Measurements from ENCODE around the gene LYSMD2. TPM values are rescaled to one million over a fixed set of nuclear protein-coding genes. Genes with fewer than 3 reads are reported as not detected.
A peak's percentile ranks its signal among the peaks of the same experiment; 100 is the strongest.

Gene LYSMD2
- total and polyA plus RNA-seq, 9 donors: 5.9 to 8.1 (median 6.8) TPM

DNA sequence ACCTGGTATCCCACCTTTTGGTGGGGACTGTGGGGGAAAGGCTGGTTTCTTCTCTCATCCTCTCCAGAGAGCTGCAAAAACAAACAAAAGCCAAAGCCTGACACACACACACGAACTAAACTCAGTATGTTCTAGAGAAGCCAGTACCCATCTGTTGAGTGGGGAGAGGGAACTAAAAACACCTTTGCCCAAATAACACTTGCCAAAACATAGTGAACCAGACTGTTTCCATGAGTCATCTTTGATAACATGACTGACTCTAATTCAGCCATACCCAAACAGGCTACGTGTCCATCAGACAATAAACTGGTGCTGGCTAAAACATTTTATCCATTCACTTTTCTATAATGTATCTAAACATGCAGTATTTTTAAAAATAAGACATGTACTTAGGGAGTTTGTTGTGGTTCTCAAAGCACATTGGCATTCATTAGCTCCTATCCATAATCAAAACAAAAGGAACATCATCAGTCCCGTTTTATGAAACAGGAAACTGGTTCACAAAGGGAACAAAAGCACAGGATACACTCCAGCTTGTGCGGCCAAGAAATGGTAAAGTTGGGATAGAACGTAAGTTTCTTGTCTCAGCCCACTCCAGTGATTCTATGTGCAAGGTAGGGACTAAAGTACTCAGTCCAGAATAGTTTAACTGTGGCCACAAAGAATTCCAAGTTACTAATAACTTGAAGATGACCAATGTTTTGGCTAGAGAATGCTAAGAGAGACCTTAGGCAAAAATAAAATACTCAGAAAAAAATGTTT, 16.1 kb downstream of the LYSMD2 start:
- no peak for DNase-seq
- Histone ChIP-seq H3K27me3 (ENCODE audit: control insufficient read depth, insufficient read depth, low read length) (no peaks in the 10 kb centered on the region), H3K27ac (ENCODE audit: low read length) (no peak overlapping the region), H3K36me3 (ENCODE audit: control insufficient read depth, insufficient read depth, low read length) (no peaks in the 10 kb centered on the region), H3K4me3 (ENCODE audit: low read length) (no peak overlapping the region), H3K9me3 (replicated peaks; ENCODE audit: control insufficient read depth, low read depth, low read length) (no peaks in the 10 kb centered on the region), H3K4me1 (ENCODE audit: control insufficient read depth, insufficient read depth, low read length) (peaks cover 2% of the 10 kb centered on the region)
- no CpG with 5 or more reads among the region's 5 CpGs for WGBS (ENCODE audit: insufficient coverage)

DNA sequence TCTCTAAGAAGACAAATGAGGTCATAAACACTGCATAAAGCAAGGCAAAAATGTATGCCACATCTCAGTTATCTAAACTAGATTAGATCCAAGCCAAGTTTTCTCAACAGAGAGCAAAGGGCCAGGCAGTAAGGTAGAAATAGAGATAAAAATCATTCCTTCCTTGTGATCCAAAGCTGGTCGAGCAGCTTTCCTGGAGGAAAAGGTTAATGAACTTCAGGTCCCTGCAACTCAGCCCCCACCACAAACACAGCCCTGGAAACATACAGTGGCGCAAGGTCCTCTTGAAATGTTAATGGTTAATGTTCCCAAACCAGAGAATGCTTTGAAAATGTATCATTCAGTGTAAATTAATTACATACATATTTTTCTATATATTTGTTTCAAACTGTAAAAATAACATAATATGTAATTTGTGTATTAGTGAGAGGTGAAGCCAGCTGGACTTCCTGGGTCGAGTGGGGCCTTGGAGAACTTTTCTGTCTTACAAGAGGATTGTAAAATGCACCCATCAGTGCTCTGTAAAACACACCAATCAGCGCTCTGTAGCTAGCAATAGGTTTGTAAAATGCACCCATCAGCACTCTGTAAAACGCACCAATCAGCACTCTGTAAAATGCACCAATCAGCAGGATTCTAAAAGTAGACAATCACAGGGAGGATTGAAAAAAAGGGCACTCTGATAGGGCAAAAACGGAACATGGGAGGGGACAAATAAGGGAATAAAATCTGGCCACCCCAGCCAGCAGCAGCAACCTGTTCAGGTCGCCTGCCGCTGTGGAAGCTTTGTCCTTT, 17.1 kb downstream of the LYSMD2 start:
- DNase-seq: no peak
- H3K4me1 ChIP-seq (ENCODE audit: control insufficient read depth, insufficient read depth, low read length): no peaks in the 10 kb centered on the region
- H3K9me3 ChIP-seq (replicated peaks; ENCODE audit: control insufficient read depth, low read depth, low read length): no peaks in the 10 kb centered on the region
- WGBS (ENCODE audit: insufficient coverage): 44% methylated on average over 2 of the region's 8 CpGs
- H3K27ac ChIP-seq (ENCODE audit: low read length): no peak overlapping the region
- H3K36me3 ChIP-seq (ENCODE audit: control insufficient read depth, insufficient read depth, low read length): no peaks in the 10 kb centered on the region
- no peaks in the 10 kb centered on the region for H3K27me3 ChIP-seq (ENCODE audit: control insufficient read depth, insufficient read depth, low read length)
- H3K4me3 ChIP-seq (ENCODE audit: low read length): no peak overlapping the region

- no peak overlapping the region for H3K27ac ChIP-seq (ENCODE audit: low read length)
- H3K27me3 ChIP-seq (ENCODE audit: control insufficient read depth, insufficient read depth, low read length): no peaks in the 10 kb centered on the region
- 30% methylated on average over 2 of the region's 3 CpGs for WGBS (ENCODE audit: insufficient coverage)
These were observed 18.7 kb downstream of the LYSMD2 start for GRCh38 chr15:51718746-51719145.

DNA sequence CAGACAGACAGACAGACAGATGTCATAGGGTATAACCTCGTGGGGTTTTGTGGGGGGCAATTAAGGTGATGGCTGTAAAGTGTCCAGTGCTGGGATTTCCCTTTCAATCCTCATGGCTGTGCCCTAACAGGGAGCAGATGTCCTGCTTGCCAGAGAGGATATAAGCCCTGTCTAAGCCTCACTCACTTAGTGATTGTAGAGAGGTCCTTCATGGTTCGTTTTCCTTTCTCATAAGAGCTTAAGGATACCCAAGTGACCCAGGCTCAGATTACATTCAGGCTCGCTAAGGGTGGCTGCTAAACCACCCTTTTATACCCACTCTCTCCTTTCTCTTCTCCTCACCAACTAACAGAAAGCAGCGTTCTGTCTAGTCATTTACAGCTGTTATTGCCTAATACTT, 19.2 kb downstream of the LYSMD2 start:
- H3K27me3 ChIP-seq (ENCODE audit: control insufficient read depth, insufficient read depth, low read length): no peaks in the 10 kb centered on the region
- no peak overlapping the region for H3K27ac ChIP-seq (ENCODE audit: low read length)
- no peaks in the 10 kb centered on the region for H3K36me3 ChIP-seq (ENCODE audit: control insufficient read depth, insufficient read depth, low read length)
- no peak for DNase-seq
- no peak overlapping the region for H3K4me3 ChIP-seq (ENCODE audit: low read length)
- H3K9me3 ChIP-seq (replicated peaks; ENCODE audit: control insufficient read depth, low read depth, low read length): no peaks in the 10 kb centered on the region
- no peaks in the 10 kb centered on the region for H3K4me1 ChIP-seq (ENCODE audit: control insufficient read depth, insufficient read depth, low read length)
- 33% methylated on average over 1 of the region's 4 CpGs for WGBS (ENCODE audit: insufficient coverage)

More at GRCh38 chr15:51718746-51719145, 18.7 kb downstream of the LYSMD2 start:
- DNase-seq: no peak
- no peak overlapping the region for H3K4me3 ChIP-seq (ENCODE audit: low read length)
- H3K36me3 ChIP-seq (ENCODE audit: control insufficient read depth, insufficient read depth, low read length): no peaks in the 10 kb centered on the region
- H3K9me3 ChIP-seq (replicated peaks; ENCODE audit: control insufficient read depth, low read depth, low read length): no peaks in the 10 kb centered on the region
- no peaks in the 10 kb centered on the region for H3K4me1 ChIP-seq (ENCODE audit: control insufficient read depth, insufficient read depth, low read length)

- 100% methylated on average over 1 of the region's 1 CpG for WGBS (ENCODE audit: insufficient coverage)
- Histone ChIP-seq H3K27me3 (ENCODE audit: control insufficient read depth, insufficient read depth, low read length) (no peaks in the 10 kb centered on the region), H3K4me1 (ENCODE audit: control insufficient read depth, insufficient read depth, low read length) (no peaks in the 10 kb centered on the region), H3K9me3 (replicated peaks; ENCODE audit: control insufficient read depth, low read depth, low read length) (no peaks in the 10 kb centered on the region), H3K27ac (ENCODE audit: low read length) (no peak overlapping the region), H3K4me3 (ENCODE audit: low read length) (no peak overlapping the region), H3K36me3 (ENCODE audit: control insufficient read depth, insufficient read depth, low read length) (no peaks in the 10 kb centered on the region)
- no peak for DNase-seq
These were observed 22.5 kb downstream of the LYSMD2 start for GRCh38 chr15:51714911-51715310.

DNA sequence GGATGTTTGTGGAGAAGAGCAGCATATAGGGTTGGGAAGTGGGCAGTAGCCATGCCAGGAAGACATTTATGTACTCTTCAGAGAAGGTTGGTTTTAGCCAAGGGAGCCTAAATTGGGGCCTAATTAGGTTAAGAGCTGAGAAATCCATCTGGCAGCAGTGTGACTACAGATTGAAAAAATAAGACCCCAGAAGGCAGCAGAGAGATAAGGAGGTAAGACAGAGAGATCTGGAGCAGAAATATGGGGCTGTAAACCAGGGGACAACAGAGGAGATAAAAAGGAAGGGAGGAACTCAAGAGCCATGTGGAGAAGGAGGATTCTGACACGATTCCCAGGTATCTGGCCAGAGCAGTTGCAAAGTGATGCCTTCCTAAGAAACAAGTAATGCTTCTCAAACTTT, 23.3 kb downstream of the LYSMD2 start:
- DNase-seq: no peak
- WGBS (ENCODE audit: insufficient coverage): 20% methylated on average over 1 of the region's 1 CpG

GRCh38 chr15:51709031-51709430, 28.4 kb downstream of the LYSMD2 start:
- DNase-seq: no peak
- peaks cover 5% of the 10 kb centered on the region for H3K4me1 ChIP-seq (ENCODE audit: control insufficient read depth, insufficient read depth, low read length)
- H3K9me3 ChIP-seq (replicated peaks; ENCODE audit: control insufficient read depth, low read depth, low read length): no peaks in the 10 kb centered on the region
- H3K27me3 ChIP-seq (ENCODE audit: control insufficient read depth, insufficient read depth, low read length): no peaks in the 10 kb centered on the region
- H3K27ac ChIP-seq (ENCODE audit: low read length): peak overlapping the region; percentile 84
- no peaks in the 10 kb centered on the region for H3K36me3 ChIP-seq (ENCODE audit: control insufficient read depth, insufficient read depth, low read length)
- H3K4me3 ChIP-seq (ENCODE audit: low read length): no peak overlapping the region
- no CpG with 5 or more reads among the region's 5 CpGs for WGBS (ENCODE audit: insufficient coverage)

More for the DNA sequence above, 23.3 kb downstream of the LYSMD2 start:
- Histone ChIP-seq H3K4me3 (ENCODE audit: low read length) (no peak overlapping the region), H3K36me3 (ENCODE audit: control insufficient read depth, insufficient read depth, low read length) (no peaks in the 10 kb centered on the region), H3K4me1 (ENCODE audit: control insufficient read depth, insufficient read depth, low read length) (no peaks in the 10 kb centered on the region), H3K27me3 (ENCODE audit: control insufficient read depth, insufficient read depth, low read length) (no peaks in the 10 kb centered on the region), H3K9me3 (replicated peaks; ENCODE audit: control insufficient read depth, low read depth, low read length) (no peaks in the 10 kb centered on the region), H3K27ac (ENCODE audit: low read length) (no peak overlapping the region)

DNA sequence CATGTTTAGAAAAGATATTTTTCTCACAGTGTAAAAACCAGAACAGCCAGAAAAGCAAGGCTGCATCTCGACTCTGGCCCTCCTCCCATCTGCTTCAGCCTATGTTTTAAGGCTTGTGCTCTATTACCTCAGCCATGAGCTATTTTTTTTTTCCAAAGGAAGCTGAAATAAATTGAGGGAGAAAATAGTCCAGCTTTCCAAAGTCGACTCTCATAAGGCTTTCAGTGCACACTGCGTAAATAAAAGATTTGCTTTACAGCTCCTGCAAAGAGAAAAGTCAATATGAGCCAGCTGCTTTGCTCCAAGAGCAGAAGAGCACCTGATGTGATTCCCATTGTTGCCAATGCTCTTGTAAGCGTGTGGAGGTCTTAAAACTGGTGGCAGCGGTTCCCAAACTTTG, 29.4 kb downstream of the LYSMD2 start:
- Histone ChIP-seq H3K27me3 (ENCODE audit: control insufficient read depth, insufficient read depth, low read length) (no peaks in the 10 kb centered on the region), H3K9me3 (replicated peaks; ENCODE audit: control insufficient read depth, low read depth, low read length) (no peaks in the 10 kb centered on the region), H3K4me1 (ENCODE audit: control insufficient read depth, insufficient read depth, low read length) (peaks cover 5% of the 10 kb centered on the region), H3K4me3 (ENCODE audit: low read length) (no peak overlapping the region), H3K36me3 (ENCODE audit: control insufficient read depth, insufficient read depth, low read length) (no peaks in the 10 kb centered on the region), H3K27ac (ENCODE audit: low read length) (peak overlapping the region; percentile 84)
- WGBS (ENCODE audit: insufficient coverage): 20% methylated on average over 3 of the region's 5 CpGs
- DNase-seq: peak; percentile 98

DNA sequence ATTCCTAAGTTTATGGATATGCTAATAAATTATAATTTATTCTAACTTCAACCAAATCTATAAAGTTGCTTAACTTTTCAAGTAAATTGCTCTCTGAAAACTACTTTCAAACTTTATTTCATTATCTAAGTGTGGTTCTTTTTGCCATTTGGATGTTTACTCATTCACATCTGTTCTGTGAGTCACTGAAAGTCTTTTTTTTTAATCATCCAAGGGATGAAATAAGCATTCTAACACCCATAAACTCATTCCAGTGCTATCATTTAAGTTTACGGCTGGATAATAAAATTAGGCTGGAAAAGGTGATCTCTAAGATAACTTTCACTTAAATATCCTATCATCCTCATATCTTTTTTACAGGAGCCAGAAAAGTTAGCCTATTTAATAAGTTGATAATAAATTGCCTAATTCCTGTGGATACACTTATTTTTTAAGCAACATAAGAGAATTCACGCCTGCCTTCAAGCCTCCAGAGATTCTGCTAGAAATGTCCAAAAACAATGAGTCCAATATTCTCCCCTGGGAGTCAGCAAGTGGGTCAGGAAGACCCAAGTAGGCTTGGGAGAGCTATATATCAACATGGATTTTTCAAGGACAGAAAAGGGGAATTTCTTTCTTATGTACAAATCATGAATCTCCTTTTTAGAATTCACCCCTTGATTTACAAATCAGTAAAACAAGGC, 30.4 kb downstream of the LYSMD2 start:
- H3K27ac ChIP-seq (ENCODE audit: low read length): peak overlapping the region; percentile 84
- WGBS (ENCODE audit: insufficient coverage): no CpG with 5 or more reads among the region's 2 CpGs

DNA sequence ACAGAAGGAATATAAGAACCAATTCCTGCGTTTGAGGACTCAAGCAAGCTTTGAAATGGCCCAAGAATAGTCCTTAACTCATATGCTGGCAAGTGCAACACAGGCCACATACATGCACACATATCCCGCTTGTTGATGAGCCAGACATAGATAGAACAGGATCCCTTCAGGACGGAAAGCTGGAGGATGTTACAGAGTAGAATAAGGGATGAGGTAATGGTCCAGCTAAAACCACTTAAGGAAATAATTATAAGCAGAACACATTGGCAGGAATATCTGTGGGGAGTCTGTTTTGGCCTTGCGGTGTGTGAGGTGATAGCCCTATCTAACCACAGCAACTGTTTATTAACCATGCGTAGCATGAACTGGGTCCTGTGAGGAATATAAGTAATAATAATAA, 31.2 kb downstream of the LYSMD2 start:
- H3K36me3 ChIP-seq (ENCODE audit: control insufficient read depth, insufficient read depth, low read length): no peaks in the 10 kb centered on the region
- H3K4me1 ChIP-seq (ENCODE audit: control insufficient read depth, insufficient read depth, low read length): peaks cover 5% of the 10 kb centered on the region
- H3K9me3 ChIP-seq (replicated peaks; ENCODE audit: control insufficient read depth, low read depth, low read length): no peaks in the 10 kb centered on the region
- 67% methylated on average over 1 of the region's 5 CpGs for WGBS (ENCODE audit: insufficient coverage)
- H3K27ac ChIP-seq (ENCODE audit: low read length): peak overlapping the region; percentile 84
- peaks cover 3% of the 10 kb centered on the region for H3K27me3 ChIP-seq (ENCODE audit: control insufficient read depth, insufficient read depth, low read length)
- peak; percentile 98 for DNase-seq
- H3K4me3 ChIP-seq (ENCODE audit: low read length): no peak overlapping the region

More for the DNA sequence above, 30.4 kb downstream of the LYSMD2 start:
- Histone ChIP-seq H3K27me3 (ENCODE audit: control insufficient read depth, insufficient read depth, low read length) (peaks cover 3% of the 10 kb centered on the region), H3K4me1 (ENCODE audit: control insufficient read depth, insufficient read depth, low read length) (peaks cover 5% of the 10 kb centered on the region), H3K36me3 (ENCODE audit: control insufficient read depth, insufficient read depth, low read length) (no peaks in the 10 kb centered on the region), H3K4me3 (ENCODE audit: low read length) (no peak overlapping the region), H3K9me3 (replicated peaks; ENCODE audit: control insufficient read depth, low read depth, low read length) (no peaks in the 10 kb centered on the region)
- peak; percentile 46 for DNase-seq
